GM12878 (cell line): Measurements from ENCODE around the gene CD86. TPM values are rescaled to one million over a fixed set of nuclear protein-coding genes. Genes with fewer than 3 reads are reported as not detected.

Experiments used
- CHD4 ChIP-seq: fragments of 200-600 bp; sonication (generic); IDR thresholded peaks from 2 replicates; pipeline ENCODE4 v1.6.1; 2016; ENCODE audit warnings: mild to moderate bottlenecking
- CREM ChIP-seq: IDR thresholded peaks from 2 replicates; pipeline ENCODE4 v1.6.1; 2014; ENCODE audit warnings: antibody characterized with exemption, low read depth
- E2F4 ChIP-seq: IDR thresholded peaks from 2 replicates; pipeline ENCODE4 v1.6.1; 2012; ENCODE audit warnings: low read depth, low read length, improper control_type of control experiment
- GATAD2B ChIP-seq: fragments of 450-650 bp; conservative IDR thresholded peaks from 2 replicates; pipeline ENCODE4 v1.6.1; 2017; ENCODE audit warnings: low read depth, mild to moderate bottlenecking, moderate library complexity
- HCFC1 ChIP-seq: fragments of 150-350 bp; IDR thresholded peaks from 2 replicates; pipeline ENCODE4 v1.6.1; 2014; ENCODE audit warnings: low read length
- MEF2B ChIP-seq: fragments of 450-650 bp; IDR thresholded peaks from 2 replicates; pipeline ENCODE4 v1.6.1; 2018; ENCODE audit warnings: mild to moderate bottlenecking, moderate library complexity; ENCODE audit not compliant: partially characterized antibody, poor library complexity, severe bottlenecking
- NBN ChIP-seq: fragments of 450-650 bp; IDR thresholded peaks from 2 replicates; pipeline ENCODE4 v1.6.1; 2016
- NR2C1 ChIP-seq: fragments of 450-650 bp; IDR thresholded peaks from 2 replicates; pipeline ENCODE4 v1.6.1; 2017; ENCODE audit warnings: antibody characterized with exemption, mild to moderate bottlenecking, moderate library complexity
- PKNOX1 ChIP-seq: fragments of 450-650 bp; IDR thresholded peaks from 2 replicates; pipeline ENCODE4 v1.6.1; 2016; ENCODE audit warnings: mild to moderate bottlenecking
- POLR2A ChIP-seq: IDR thresholded peaks from 2 replicates; pipeline ENCODE4 v1.6.1; 2011; ENCODE audit warnings: low read depth, mild to moderate bottlenecking, low read length
- POLR2AphosphoS2 ChIP-seq: IDR thresholded peaks from 2 replicates; pipeline ENCODE4 v1.6.1; 2011; ENCODE audit warnings: low read depth, mild to moderate bottlenecking, low read length, improper control_type of control experiment, moderate library complexity
- RAD51 ChIP-seq: fragments of 450-650 bp; IDR thresholded peaks from 2 replicates; pipeline ENCODE4 v1.6.1; 2016; ENCODE audit warnings: moderate library complexity, mild to moderate bottlenecking, inconsistent platforms
- RCOR1 ChIP-seq: conservative IDR thresholded peaks from 2 replicates; pipeline ENCODE4 v1.6.1; 2012; ENCODE audit warnings: low read depth, low read length, improper control_type of control experiment
- RUNX3 ChIP-seq: IDR thresholded peaks from 2 replicates; pipeline ENCODE4 v1.6.1; 2012; ENCODE audit warnings: low read length, inconsistent platforms
- SIN3A ChIP-seq: IDR thresholded peaks from 2 replicates; pipeline ENCODE4 v1.6.1; 2012; ENCODE audit warnings: low read depth, low read length, improper control_type of control experiment
- SMARCA5 ChIP-seq: fragments of 450-650 bp; IDR thresholded peaks from 2 replicates; pipeline ENCODE4 v1.6.1; 2017; ENCODE audit warnings: mild to moderate bottlenecking
- SMC3 ChIP-seq: IDR thresholded peaks from 2 replicates; pipeline ENCODE4 v1.6.1; 2011; ENCODE audit warnings: low read length, improper control_type of control experiment, borderline replicate concordance
- SPI1 ChIP-seq: IDR thresholded peaks from 2 replicates; pipeline ENCODE4 v1.6.1; 2011; ENCODE audit warnings: low read depth, mild to moderate bottlenecking, low read length, moderate library complexity, borderline replicate concordance; ENCODE audit not compliant: insufficient read depth
- TAF1 ChIP-seq: IDR thresholded peaks from 2 replicates; pipeline ENCODE4 v1.6.1; 2011; ENCODE audit warnings: mild to moderate bottlenecking, low read depth, low read length, borderline replicate concordance
- TBL1XR1 ChIP-seq: IDR thresholded peaks from 2 replicates; pipeline ENCODE4 v1.6.1; 2012; ENCODE audit warnings: low read depth, low read length, improper control_type of control experiment
- TCF3 ChIP-seq: IDR thresholded peaks from 2 replicates; pipeline ENCODE4 v1.6.1; 2012; ENCODE audit warnings: low read depth, mild to moderate bottlenecking, low read length, borderline replicate concordance; ENCODE audit not compliant: insufficient read depth
- YY1 ChIP-seq: IDR thresholded peaks from 2 replicates; pipeline ENCODE4 v1.6.1; 2011; ENCODE audit warnings: low read depth, mild to moderate bottlenecking, low read length
- ZBTB4 ChIP-seq: fragments of 450-650 bp; formaldehyde crosslinking; IDR thresholded peaks from 2 replicates; pipeline ENCODE4 v1.4.0; 2022; ENCODE audit warnings: mild to moderate bottlenecking, moderate library complexity
- polyA plus RNA-seq, 11 experiments: library from polyadenylated mRNA; depleted of rRNA in 4 of 11; unstranded in 6 of 11; stranded (reverse) in 5 of 11; fragments of >200 nt; fragmentation: Nextera tagmentation in 4 of 11; fragmentation: Illumina TruSeq in 1 of 11; extraction: Ambion mirVana in 4 of 11; extraction: Trizol in 1 of 11; gene quantifications; 1 replicate in 1 of 11; 2 replicates in 10 of 11; pipeline versions ENCODE4 v1.2.1 to v1.2.3, GENCODE V29; 2011 to 2016; ENCODE audit warnings: inconsistent platforms in 2 of 11, missing spikeins in 2 of 11, low read depth in 1 of 11
- total RNA-seq, 4 experiments: library from RNA; depleted of rRNA in 3 of 4; stranded (reverse); fragments of >200 nt in 3 of 4; fragmentation: Illumina TruSeq in 1 of 4; extraction: Trizol in 1 of 4; gene quantifications; 2 replicates each; pipeline versions ENCODE4 v1.2.1 to v1.2.3, GENCODE V29; 2013 to 2021
- TF ChIP-seq, protein P1 (sequence below): fragments of 450-650 bp; IDR thresholded peaks from 2 replicates; pipeline ENCODE4 v1.6.1; 2017; ENCODE audit warnings: low read depth, mild to moderate bottlenecking, moderate library complexity

Gene CD86
- total and polyA plus RNA-seq, 10 of the 15 experiments (the other 5 are each of a cell fraction or from before 2014, with no cell fraction given) = 40.9 to 100 (median 55.5) TPM

- TF ChIP-seq NR2C1 (peak; percentile 55), POLR2A (no peak), RUNX3 (0 out of 2 replicates have a peak, but pooled peaks have one; percentile 6), MEF2B (peak; percentile 21), CHD4 (no peak), RCOR1 (no peak), PKNOX1 (peak; percentile 34; the same call in 1 of the 2 replicates), CREM (no peak), GATAD2B (peak; percentile 41; the same call in 1 of the 2 replicates), NBN (no peak), E2F4 (no peak), TBL1XR1 (0 out of 2 replicates have a peak, but pooled peaks have one; percentile 26), ZBTB4 (CRISPR knock-in tag) (peak; percentile 44; the same call in 1 of the 2 replicates), SIN3A (peak; percentile 51; the same call in 1 of the 2 replicates), SMC3 (peak; percentile 11; the same call in 1 of the 2 replicates), SPI1 (peak; percentile 35; the same call in 1 of the 2 replicates), SMARCA5 (0 out of 2 replicates have a peak, but pooled peaks have one; percentile 44), TAF1 (0 out of 2 replicates have a peak, but pooled peaks have one; percentile 11), RAD51 (0 out of 2 replicates have a peak, but pooled peaks have one; percentile 2), TCF3 (no peak), HCFC1 (peak; percentile 32; the same call in 1 of the 2 replicates), YY1 (no peak), POLR2AphosphoS2 (0 out of 2 replicates have a peak, but pooled peaks have one; percentile 50)
- TF ChIP-seq, protein P1, sequence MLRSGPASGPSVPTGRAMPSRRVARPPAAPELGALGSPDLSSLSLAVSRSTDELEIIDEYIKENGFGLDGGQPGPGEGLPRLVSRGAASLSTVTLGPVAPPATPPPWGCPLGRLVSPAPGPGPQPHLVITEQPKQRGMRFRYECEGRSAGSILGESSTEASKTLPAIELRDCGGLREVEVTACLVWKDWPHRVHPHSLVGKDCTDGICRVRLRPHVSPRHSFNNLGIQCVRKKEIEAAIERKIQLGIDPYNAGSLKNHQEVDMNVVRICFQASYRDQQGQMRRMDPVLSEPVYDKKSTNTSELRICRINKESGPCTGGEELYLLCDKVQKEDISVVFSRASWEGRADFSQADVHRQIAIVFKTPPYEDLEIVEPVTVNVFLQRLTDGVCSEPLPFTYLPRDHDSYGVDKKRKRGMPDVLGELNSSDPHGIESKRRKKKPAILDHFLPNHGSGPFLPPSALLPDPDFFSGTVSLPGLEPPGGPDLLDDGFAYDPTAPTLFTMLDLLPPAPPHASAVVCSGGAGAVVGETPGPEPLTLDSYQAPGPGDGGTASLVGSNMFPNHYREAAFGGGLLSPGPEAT = no peak
These were observed 21.5 kb downstream of the CD86 start (continued) for GRCh38 chr3:122076491-122077292.
